A549 (cell line): ENCODE data around the gene COMMD2. TPM values are rescaled to one million over a fixed set of nuclear protein-coding genes. Genes with fewer than 3 reads are reported as not detected.

ENCODE experiments used
- ATAC-seq, 2 experiments: fragments of 200-7000 bp in 1 of 2; fragments of >200 bp in 1 of 2; cut with Nextera tagmentation in 1 of 2; cut with Tn5 transposase in 1 of 2; 3 replicates each; pipeline versions ENCODE4 v1.8.0 to v1.9.1; 2018 to 2020; ENCODE audit warnings: mild to moderate bottlenecking in 1 of 2, moderate library complexity in 1 of 2
- CTCF ChIA-PET: fragments of 300-600 bp; sonication (Branson Sonifier 250); formaldehyde crosslinking; extraction: SDS; loops from one replicate; lab custom pipeline; 2021; ENCODE audit warnings: antibody characterized with exemption, inconsistent platforms; lab: Yijun Ruan, JAX
- POLR2A ChIA-PET: fragments of 350-600 bp; formaldehyde crosslinking; extraction: SDS; loops from one replicate; lab custom pipeline; 2021; ENCODE audit warnings: antibody characterized with exemption, inconsistent platforms; lab: Yijun Ruan, JAX
- DNase-seq, 2 experiments: peaks; one replicate each; pipeline versions ENCODE4 v3.0.0 to v3.0.0-alpha.2; 2011 to 2016; ENCODE audit warnings: low read depth in 1 of 2, low spot score in 1 of 2
- FAIRE-seq: peaks from 2 replicates; lab custom pipeline; 2011; peaks lifted over from hg19 to GRCh38; lab: Jason Lieb, UNC
- H3K27ac ChIP-seq, 2 experiments: fragments of >200 bp; sonication (Bioruptor Twin); formaldehyde crosslinking; 3 replicates each; pipeline ENCODE4 v1.5.1; 2016 to 2017
- H3K4me1 ChIP-seq: fragments of >200 bp; sonication (Bioruptor Twin); formaldehyde crosslinking; 3 replicates; pipeline ENCODE4 v1.6.1; 2016
- H3K4me2 ChIP-seq: fragments of >200 bp; sonication (Bioruptor Twin); formaldehyde crosslinking; 3 replicates; pipeline ENCODE4 v1.6.1; 2016
- H3K4me3 ChIP-seq: fragments of >200 bp; sonication (Bioruptor Twin); formaldehyde crosslinking; 3 replicates; pipeline ENCODE4 v1.5.1; 2016
- H3K9me3 ChIP-seq: fragments of >200 bp; sonication (Bioruptor Twin); formaldehyde crosslinking; 3 replicates; pipeline ENCODE4 v1.6.1; 2016
- BHLHE40 ChIP-seq: IDR thresholded peaks from 2 replicates; pipeline ENCODE4 v1.6.1; 2012; ENCODE audit warnings: low read depth, low read length, inconsistent platforms
- CHD2 ChIP-seq: fragments of 150-350 bp; IDR thresholded peaks from 2 replicates; pipeline ENCODE4 v1.6.1; 2014; ENCODE audit warnings: low read length; ENCODE audit not compliant: partially characterized antibody
- CHD4 ChIP-seq: fragments of 200-600 bp; sonication (generic); IDR thresholded peaks from 2 replicates; pipeline ENCODE4 v1.6.1; 2016; ENCODE audit warnings: antibody characterized with exemption, mild to moderate bottlenecking, borderline replicate concordance
- FOSL2 ChIP-seq, 2 experiments: fragments of 450-650 bp in 1 of 2; fragments of >200 bp in 1 of 2; sonication (Bioruptor Twin) in 1 of 2; formaldehyde crosslinking; IDR thresholded peaks; 2 replicates each; pipeline versions ENCODE4 v1.5.0 to v1.6.1; 2016 to 2020; ENCODE audit warnings: mild to moderate bottlenecking in 1 of 2, moderate library complexity in 1 of 2
- FOXS1 ChIP-seq: fragments of 250-450 bp; sonication (Bioruptor Pico); IDR thresholded peaks from 2 replicates; pipeline ENCODE4 v1.5.0; 2020; ENCODE audit warnings: mild to moderate bottlenecking, moderate library complexity
- GATA3 ChIP-seq: IDR thresholded peaks from 2 replicates; pipeline ENCODE4 v1.6.1; 2012; ENCODE audit warnings: borderline replicate concordance
- HOXB5 ChIP-seq: fragments of 250-450 bp; sonication (Bioruptor Pico); IDR thresholded peaks from 2 replicates; pipeline ENCODE4 v1.5.0; 2020; ENCODE audit warnings: mild to moderate bottlenecking, moderate library complexity
- JUN ChIP-seq, 2 experiments: fragments of >200 bp; sonication (Bioruptor Twin); formaldehyde crosslinking; IDR thresholded peaks; 2 replicates in 1 of 2; 3 replicates in 1 of 2; pipeline ENCODE4 v1.6.1; 2016 to 2017
- KDM1A ChIP-seq: fragments of 200-600 bp; sonication (generic); IDR thresholded peaks from 2 replicates; pipeline ENCODE4 v1.6.1; 2016; ENCODE audit warnings: low read depth, mild to moderate bottlenecking
- KDM5A ChIP-seq: fragments of 200-600 bp; sonication (generic); IDR thresholded peaks from 2 replicates; pipeline ENCODE4 v1.6.1; 2016; ENCODE audit warnings: antibody characterized with exemption, mild to moderate bottlenecking
- MAZ ChIP-seq: fragments of 150-350 bp; IDR thresholded peaks from 2 replicates; pipeline ENCODE4 v1.6.1; 2014; ENCODE audit warnings: antibody characterized with exemption, low read depth, low read length, borderline replicate concordance
- RARB ChIP-seq: fragments of 250-450 bp; sonication (Bioruptor Pico); IDR thresholded peaks from 2 replicates; pipeline ENCODE4 v1.8.0; 2021; ENCODE audit warnings: mild to moderate bottlenecking, moderate library complexity
- RCOR1 ChIP-seq: fragments of 150-350 bp; IDR thresholded peaks from 2 replicates; pipeline ENCODE4 v1.6.1; 2014; ENCODE audit warnings: antibody characterized with exemption, low read length, low read depth
- RNF2 ChIP-seq: fragments of 200-600 bp; sonication (generic); IDR thresholded peaks from 2 replicates; pipeline ENCODE4 v1.6.1; 2016; ENCODE audit warnings: low read depth, mild to moderate bottlenecking, antibody characterized with exemption, moderate library complexity, borderline replicate concordance
- SMC3 ChIP-seq: fragments of >200 bp; sonication (Bioruptor Twin); formaldehyde crosslinking; IDR thresholded peaks from 3 replicates; pipeline ENCODE4 v1.6.1; 2018; ENCODE audit warnings: inconsistent platforms
- TFCP2L1 ChIP-seq: fragments of 250-450 bp; sonication (Bioruptor Pico); IDR thresholded peaks from 2 replicates; pipeline ENCODE4 v1.5.0; 2021; ENCODE audit warnings: mild to moderate bottlenecking
- ZC3H11A ChIP-seq: fragments of 450-650 bp; IDR thresholded peaks from 2 replicates; pipeline ENCODE4 v1.6.1; 2014; ENCODE audit warnings: antibody characterized with exemption, mild to moderate bottlenecking
- ZFP36 ChIP-seq: fragments of 450-650 bp; IDR thresholded peaks from 2 replicates; pipeline ENCODE4 v1.6.1; 2014; ENCODE audit warnings: borderline replicate concordance; ENCODE audit not compliant: partially characterized antibody
- ZNF302 ChIP-seq: fragments of 250-450 bp; sonication (Bioruptor Pico); IDR thresholded peaks from 2 replicates; pipeline ENCODE4 v1.9.0; 2021; ENCODE audit warnings: inconsistent platforms, mild to moderate bottlenecking, moderate library complexity
- WGBS: methylation state at CpG from one replicate; pipeline ENCODE4 v1.1.6; 2017; ENCODE audit errors: missing lambda C conversion rate; 5-methylcytosine and 5-hydroxymethylcytosine counted together
- polyA plus RNA-seq, 4 experiments: library from polyadenylated mRNA; depleted of rRNA in 3 of 4; stranded (reverse); fragments of >200 nt; fragmentation: RNase III in 1 of 4; extraction: RNeasy Plus Mini Kit Qiagen cat#74134 plus additional on column Dnase treatment in 1 of 4; gene quantifications; 2 replicates in 3 of 4; 3 replicates in 1 of 4; pipeline ENCODE4 v1.2.3, GENCODE V29; 2011 to 2017
- TF ChIP-seq, protein P1 (sequence below): fragments of 450-650 bp; IDR thresholded peaks from 2 replicates; pipeline ENCODE4 v1.6.1; 2014; ENCODE audit warnings: antibody characterized with exemption
- TF ChIP-seq, protein P2 (sequence below): fragments of 150-350 bp; IDR thresholded peaks from 2 replicates; pipeline ENCODE4 v1.6.1; 2014; ENCODE audit warnings: low read depth, mild to moderate bottlenecking, low read length
- TF ChIP-seq, protein P3 (sequence below): IDR thresholded peaks from 2 replicates; pipeline ENCODE4 v1.6.1; 2012
- TF ChIP-seq, protein P4 (sequence below): fragments of 200-600 bp; sonication (generic); IDR thresholded peaks from 2 replicates; pipeline ENCODE4 v1.6.1; 2016; ENCODE audit warnings: antibody characterized with exemption, mild to moderate bottlenecking, moderate library complexity
- TF ChIP-seq, protein P5 (sequence below): fragments of >200 bp; sonication (Bioruptor Twin); formaldehyde crosslinking; IDR thresholded peaks from 2 replicates; pipeline ENCODE4 v1.6.1; 2016

COMMD2 gene
- polyA plus RNA-seq, 2 of the 4 experiments (the other 2 are of a cell fraction): 20.5 to 76.1 TPM

DNA sequence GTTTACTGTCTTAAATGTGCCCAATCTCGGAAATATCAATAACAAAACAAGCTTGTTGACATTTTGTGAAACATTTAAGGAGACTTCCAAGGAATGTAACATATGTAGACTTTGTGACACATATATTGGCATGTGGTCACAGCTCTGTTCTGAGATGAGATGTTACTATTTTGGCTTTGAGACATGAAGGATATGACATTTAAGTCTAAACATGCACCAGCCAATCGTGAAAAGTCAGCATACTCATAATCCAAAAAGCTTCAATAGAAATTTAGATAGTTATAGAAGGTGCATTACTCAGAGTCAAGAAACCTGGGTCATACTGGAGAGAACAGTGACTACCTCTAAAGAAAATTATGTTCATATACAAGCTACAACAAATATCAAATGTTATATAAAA, 13.4 kb downstream of the COMMD2 start:
- Histone ChIP-seq H3K9me3 (no peaks in the 10 kb centered on the region), H3K4me1 (peaks cover 7% of the 10 kb centered on the region; the same call in 1 of the 3 replicates), H3K4me3 (no peak overlapping the region), H3K27ac (no peak overlapping the region), H3K4me2 (no peak overlapping the region)
- CTCF ChIA-PET: interaction anchor here (1.9 kb wide), 1 partner anchor 21 kb away, joined by 6 read pairs; no protein-coding TSS in a partner anchor
- ATAC-seq (no peak), FAIRE-seq (no peak), DNase-seq (no peak)
- TF ChIP-seq KDM5A (no peak), SMC3 (no peak), FOSL2 (IDR thresholded peaks at IDR 0.05) (no peak), FOSL2 (CRISPR knock-in tag; IDR thresholded peaks at IDR 0.05) (no peak), KDM1A (no peak), BHLHE40 (no peak)
- TF ChIP-seq, protein P1, sequence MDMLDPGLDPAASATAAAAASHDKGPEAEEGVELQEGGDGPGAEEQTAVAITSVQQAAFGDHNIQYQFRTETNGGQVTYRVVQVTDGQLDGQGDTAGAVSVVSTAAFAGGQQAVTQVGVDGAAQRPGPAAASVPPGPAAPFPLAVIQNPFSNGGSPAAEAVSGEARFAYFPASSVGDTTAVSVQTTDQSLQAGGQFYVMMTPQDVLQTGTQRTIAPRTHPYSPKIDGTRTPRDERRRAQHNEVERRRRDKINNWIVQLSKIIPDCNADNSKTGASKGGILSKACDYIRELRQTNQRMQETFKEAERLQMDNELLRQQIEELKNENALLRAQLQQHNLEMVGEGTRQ: no peak
- TF ChIP-seq, protein P2, sequence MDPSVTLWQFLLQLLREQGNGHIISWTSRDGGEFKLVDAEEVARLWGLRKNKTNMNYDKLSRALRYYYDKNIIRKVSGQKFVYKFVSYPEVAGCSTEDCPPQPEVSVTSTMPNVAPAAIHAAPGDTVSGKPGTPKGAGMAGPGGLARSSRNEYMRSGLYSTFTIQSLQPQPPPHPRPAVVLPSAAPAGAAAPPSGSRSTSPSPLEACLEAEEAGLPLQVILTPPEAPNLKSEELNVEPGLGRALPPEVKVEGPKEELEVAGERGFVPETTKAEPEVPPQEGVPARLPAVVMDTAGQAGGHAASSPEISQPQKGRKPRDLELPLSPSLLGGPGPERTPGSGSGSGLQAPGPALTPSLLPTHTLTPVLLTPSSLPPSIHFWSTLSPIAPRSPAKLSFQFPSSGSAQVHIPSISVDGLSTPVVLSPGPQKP: no peak
- POLR2A ChIA-PET: interaction anchor here (0.5 to 1.2 kb wide), 2 partner anchors 13 to 1135 kb away, joined by 3 to 6 read pairs; no protein-coding TSS in a partner anchor
- 77% methylated on average over 2 of the region's 2 CpGs for WGBS

DNA sequence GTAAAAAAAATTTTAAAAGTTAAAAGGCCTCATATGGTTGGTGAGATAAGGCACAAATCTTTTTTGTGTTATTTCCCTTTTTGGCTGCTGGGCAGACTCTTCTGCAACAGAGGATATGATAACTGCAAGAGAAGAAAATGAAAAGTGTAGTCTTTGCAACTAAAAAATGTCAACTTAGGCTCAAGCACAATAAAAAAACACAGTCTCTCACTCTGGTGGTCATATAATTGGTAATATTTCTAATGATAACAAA, 15.4 kb downstream of the COMMD2 start:
- Histone ChIP-seq H3K4me2 (no peak overlapping the region), H3K4me3 (no peak overlapping the region), H3K4me1 (peaks cover 7% of the 10 kb centered on the region; the same call in 1 of the 3 replicates), H3K9me3 (no peaks in the 10 kb centered on the region), H3K27ac (no peak overlapping the region)
- no peak for ATAC-seq
- CTCF ChIA-PET: interaction anchor here (1.1 to 1.8 kb wide), 3 partner anchors 15 to 33 kb away, joined by 3 to 11 read pairs (median 8); partner anchors contain the start of gene COMMD2
- POLR2A ChIA-PET: interaction anchor here (2.5 kb wide), 1 partner anchor 15 kb away, joined by 8 read pairs; the partner anchor contains the start of gene COMMD2
- no peak for FAIRE-seq
- DNase-seq: no peak
- TF ChIP-seq ZNF302 (CRISPR knock-in tag) (no peak), HOXB5 (CRISPR knock-in tag) (no peak), TFCP2L1 (no peak), RNF2 (no peak), JUN (IDR thresholded peaks at IDR 0.05) (no peak), GATA3 (no peak), CHD2 (no peak)
- TF ChIP-seq, protein P3, sequence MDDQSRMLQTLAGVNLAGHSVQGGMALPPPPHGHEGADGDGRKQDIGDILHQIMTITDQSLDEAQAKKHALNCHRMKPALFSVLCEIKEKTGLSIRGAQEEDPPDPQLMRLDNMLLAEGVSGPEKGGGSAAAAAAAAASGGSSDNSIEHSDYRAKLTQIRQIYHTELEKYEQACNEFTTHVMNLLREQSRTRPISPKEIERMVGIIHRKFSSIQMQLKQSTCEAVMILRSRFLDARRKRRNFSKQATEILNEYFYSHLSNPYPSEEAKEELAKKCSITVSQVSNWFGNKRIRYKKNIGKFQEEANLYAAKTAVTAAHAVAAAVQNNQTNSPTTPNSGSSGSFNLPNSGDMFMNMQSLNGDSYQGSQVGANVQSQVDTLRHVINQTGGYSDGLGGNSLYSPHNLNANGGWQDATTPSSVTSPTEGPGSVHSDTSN: no peak

DNA sequence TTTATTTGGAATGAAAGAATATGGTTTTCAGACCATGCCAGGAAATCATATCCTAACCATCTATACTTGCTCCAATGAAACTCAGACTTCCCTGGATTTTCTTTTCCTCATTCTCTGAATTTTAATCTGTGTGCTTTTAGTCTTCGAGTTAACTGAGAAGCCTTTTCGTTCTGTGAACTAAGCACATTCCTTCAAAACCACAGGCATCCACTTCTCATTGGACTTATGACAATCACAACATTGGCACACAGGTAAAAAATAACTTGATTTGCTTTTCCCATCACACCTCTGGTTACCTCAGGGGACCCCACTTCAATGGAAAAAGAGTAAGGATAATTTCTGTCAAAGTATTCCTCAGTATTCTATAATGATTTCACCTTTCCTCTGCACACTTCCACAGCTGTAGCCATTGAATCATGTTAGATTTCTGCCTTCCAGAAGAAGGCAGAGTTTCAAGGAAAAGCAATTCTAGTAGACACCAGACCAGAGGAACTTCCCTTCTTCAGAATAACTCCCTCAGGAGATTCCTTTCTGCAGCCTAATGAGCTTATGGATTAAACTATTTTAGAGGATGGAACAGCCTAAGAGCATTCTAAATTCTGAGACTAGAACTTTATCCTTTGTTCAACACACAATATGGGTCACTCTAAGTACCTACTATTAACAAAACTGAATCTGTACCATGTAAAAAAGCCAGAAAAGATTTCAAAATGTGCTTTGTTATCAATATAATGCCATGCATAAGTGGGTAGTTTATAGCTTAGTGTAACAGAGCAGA, 15.9 kb downstream of the COMMD2 start:
- WGBS: 59% methylated on average over 2 of the region's 2 CpGs
- FAIRE-seq (no peak), DNase-seq (peak in 1 of 2 experiments; percentile 25), ATAC-seq (no peak)
- ChIA-PET POLR2A (interaction anchor here (2.5 kb wide), 1 partner anchor 16 kb away, joined by 8 read pairs; the partner anchor contains the start of gene COMMD2), CTCF (interaction anchor here (1.2 to 1.8 kb wide), 3 partner anchors 14 to 19 kb away, joined by 3 to 11 read pairs (median 8); partner anchors contain the start of gene COMMD2)
- Histone ChIP-seq H3K27ac (peak overlapping the region in 1 of 2 experiments; percentile 4; a peak in 1 of 6 replicates), H3K4me2 (no peak overlapping the region), H3K9me3 (no peaks in the 10 kb centered on the region), H3K4me3 (no peak overlapping the region), H3K4me1 (peaks cover 7% of the 10 kb centered on the region; the same call in 1 of the 3 replicates)
- TF ChIP-seq RNF2 (no peak), ZC3H11A (no peak), CHD4 (no peak), FOXS1 (no peak), MAZ (no peak), ZFP36 (no peak), RARB (no peak), RCOR1 (no peak)
- TF ChIP-seq, protein P4, sequence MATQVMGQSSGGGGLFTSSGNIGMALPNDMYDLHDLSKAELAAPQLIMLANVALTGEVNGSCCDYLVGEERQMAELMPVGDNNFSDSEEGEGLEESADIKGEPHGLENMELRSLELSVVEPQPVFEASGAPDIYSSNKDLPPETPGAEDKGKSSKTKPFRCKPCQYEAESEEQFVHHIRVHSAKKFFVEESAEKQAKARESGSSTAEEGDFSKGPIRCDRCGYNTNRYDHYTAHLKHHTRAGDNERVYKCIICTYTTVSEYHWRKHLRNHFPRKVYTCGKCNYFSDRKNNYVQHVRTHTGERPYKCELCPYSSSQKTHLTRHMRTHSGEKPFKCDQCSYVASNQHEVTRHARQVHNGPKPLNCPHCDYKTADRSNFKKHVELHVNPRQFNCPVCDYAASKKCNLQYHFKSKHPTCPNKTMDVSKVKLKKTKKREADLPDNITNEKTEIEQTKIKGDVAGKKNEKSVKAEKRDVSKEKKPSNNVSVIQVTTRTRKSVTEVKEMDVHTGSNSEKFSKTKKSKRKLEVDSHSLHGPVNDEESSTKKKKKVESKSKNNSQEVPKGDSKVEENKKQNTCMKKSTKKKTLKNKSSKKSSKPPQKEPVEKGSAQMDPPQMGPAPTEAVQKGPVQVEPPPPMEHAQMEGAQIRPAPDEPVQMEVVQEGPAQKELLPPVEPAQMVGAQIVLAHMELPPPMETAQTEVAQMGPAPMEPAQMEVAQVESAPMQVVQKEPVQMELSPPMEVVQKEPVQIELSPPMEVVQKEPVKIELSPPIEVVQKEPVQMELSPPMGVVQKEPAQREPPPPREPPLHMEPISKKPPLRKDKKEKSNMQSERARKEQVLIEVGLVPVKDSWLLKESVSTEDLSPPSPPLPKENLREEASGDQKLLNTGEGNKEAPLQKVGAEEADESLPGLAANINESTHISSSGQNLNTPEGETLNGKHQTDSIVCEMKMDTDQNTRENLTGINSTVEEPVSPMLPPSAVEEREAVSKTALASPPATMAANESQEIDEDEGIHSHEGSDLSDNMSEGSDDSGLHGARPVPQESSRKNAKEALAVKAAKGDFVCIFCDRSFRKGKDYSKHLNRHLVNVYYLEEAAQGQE: no peak
- TF ChIP-seq, protein P5, sequence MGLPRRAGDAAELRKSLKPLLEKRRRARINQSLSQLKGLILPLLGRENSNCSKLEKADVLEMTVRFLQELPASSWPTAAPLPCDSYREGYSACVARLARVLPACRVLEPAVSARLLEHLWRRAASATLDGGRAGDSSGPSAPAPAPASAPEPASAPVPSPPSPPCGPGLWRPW: no peak
